HG02678 (cell line): ENCODE measurements around the gene RANBP1.
A peak's percentile ranks its signal among the peaks of the same experiment; 100 is the strongest.

Source experiments
- ATAC-seq: cut with Tn5 transposase; IDR thresholded peaks from one replicate; pipeline ENCODE4 v1.9.1; 2021; ENCODE audit warnings: mild to moderate bottlenecking, moderate library complexity; ENCODE audit not compliant: unreplicated experiment

The RANBP1 gene

DNA sequence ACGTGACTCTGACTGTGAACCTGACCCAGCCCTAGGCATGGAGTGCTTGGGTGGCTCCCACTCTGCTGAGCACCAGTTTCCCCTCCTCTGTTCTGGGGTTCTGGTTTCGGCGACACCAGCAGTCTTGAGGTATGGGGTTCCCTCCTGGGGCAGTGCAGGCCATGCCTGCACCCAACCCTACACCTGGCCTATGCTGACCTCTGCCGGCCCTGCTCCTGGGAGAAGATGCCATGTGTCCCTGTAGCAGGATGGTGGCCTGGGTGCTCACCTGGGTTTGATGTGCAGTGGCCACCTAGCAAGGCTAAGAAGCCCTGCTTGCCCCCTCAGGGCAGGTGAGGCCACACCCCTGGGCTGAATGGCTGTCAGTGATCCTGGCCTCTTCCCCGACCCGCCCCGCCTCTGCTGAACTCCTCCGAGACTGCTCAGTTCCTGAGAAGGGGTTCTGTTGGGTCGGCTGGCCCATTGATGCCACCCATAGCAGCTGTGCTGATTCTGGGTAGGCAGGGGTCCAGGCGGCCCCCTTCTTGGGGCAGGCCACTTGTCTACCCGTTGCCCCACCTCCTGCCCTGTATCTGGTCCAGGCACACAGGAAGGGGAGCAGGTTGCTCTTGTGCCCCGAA, 18.1 kb downstream of the RANBP1 start:
- ATAC-seq, result no peak

DNA sequence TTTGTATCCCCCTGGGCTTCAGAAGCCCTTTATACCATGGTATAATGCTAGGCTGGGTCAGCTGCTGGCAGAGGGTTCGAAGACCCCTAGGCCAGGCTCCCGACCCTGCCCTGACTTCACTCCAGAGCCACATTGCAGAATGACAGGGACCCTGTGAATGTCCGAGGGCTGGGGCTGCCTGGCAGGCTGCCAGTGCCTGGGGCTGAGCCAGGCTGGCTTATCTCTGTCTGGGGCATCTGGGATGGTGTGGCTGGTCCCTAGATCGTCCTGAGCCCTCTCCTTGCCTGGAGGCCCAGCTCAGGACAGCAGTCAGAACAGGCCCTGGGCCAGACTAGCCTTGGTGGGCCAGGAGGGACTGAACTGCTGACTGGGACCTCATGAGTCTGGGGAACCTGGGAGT, 19.4 kb downstream of the RANBP1 start:
- ATAC-seq, result no peak

DNA sequence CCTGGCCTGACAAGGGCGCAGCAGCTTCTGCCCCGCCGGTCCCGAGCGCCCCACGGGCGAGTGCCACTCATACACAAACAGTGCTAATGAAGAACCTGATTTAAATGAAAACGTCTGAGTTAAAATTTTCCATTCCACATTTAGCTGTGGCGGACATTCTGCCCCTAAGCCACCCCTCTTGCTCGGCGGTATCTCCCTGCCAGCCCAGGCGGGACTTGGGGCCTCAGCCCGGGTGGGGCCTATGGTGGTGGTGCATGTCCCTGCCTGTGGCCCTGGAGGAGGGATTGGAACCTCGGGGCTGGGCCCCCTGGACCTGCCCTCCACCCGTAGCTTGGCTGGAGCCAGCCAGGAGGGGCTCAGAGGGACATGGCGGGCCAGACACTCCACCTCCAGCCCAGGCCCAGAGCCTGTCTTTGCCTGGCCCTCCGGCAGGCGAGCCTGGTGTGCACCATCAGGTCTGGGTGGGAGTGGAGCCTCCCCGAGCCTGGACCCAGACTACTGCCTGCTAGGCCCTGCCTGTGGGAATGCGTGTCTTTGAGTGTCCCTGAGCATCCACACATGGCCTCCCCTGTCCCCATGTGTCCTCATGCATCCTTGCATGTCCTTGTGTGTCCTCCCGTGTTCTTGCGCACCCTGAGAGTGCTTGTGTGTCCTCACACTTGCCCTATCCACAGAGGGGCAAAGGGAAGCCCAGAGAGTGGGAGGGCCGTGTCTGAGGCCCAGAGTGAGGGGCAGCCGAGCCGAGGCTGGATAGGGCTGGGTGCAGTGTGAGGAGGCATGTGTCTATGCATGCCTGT, 20.1 kb downstream of the RANBP1 start:
- no peak for ATAC-seq

DNA sequence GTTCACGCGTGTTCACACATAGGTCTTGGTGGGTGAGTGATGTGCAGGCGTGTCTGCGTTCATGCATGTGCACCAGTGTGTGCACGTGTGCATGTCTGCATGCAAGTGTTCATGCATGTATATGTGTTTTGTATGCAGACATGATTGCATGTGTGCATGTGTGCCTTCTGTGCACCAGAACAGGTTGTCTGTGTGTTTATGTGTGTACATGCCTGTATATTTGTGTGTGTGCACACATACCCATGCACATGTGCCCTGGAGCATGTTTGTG, 20.6 kb downstream of the RANBP1 start:
- no peak for ATAC-seq

DNA sequence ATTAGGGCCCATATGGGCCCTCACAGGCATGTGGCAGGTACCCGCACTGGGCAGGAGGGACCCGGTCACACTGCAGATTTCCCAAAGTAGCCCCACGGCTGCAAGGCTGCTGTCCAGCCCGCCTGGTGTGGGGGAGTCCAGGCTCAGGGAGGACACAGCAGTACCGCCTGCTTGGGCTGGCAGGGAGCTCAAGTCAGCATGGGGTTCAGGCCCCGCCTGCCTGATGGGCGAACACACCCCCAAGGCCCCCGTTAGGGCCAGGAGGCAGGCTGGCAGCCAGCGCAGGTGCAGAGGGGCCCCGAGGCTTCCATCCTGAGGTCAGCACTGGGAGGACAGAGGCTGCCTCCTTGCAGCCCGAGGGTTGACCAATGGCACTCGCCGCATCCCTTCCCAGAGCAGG, 21.2 kb downstream of the RANBP1 start:
- ATAC-seq, result no peak

DNA sequence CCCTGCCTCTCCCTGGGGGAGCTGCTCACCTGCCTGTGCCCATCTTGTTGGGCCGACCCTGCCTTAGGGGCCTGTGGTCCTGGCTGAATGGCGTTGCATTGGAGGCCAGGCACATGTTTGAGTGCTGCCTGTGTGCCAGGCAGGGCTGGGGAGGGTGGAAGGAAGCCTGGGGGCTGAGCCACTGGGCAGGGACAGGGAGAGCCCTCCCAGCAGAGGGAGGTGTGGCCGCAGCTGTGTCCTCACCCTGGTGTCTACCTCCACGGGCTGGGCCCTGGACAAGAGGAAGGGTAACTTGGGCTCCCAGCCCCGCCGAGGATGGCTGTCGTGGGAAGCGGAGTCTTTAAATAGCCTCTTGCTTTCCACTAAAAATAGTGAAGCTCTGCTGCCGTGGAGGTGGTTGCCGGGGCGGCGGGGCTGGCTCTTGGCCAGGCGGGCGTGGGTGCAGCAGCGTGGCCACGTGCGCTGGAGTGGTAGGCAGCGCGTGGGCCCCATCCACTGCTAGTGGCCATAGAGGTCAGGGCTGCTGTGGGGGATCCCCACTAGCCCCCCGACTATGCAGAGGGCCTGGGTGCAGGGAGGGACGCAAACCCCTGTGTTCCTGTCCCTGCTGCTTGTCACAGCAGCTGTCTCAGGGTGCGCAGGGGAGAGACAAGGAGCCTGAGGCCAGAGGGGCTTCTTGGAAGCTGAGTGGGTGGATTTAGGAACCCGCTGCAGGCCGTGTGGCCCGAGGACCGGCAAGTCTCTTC, 21.9 kb downstream of the RANBP1 start:
- no peak for ATAC-seq

DNA sequence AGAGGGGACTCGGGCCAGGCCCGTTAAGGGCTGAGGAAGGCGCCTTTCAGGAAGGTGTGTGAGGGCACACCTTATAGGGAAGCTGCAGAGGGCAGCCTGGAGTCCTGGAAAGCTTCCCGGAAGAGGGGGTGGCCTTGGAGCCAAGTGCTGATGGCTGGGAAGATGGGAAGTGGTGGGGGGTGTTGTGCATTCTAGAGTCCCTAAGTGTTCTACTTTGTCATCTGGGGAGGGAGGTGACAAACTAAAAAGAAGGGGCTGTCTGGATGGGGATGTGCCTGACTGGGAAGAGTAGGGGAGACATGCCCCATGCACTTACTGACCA, 22.5 kb downstream of the RANBP1 start:
- no peak for ATAC-seq

DNA sequence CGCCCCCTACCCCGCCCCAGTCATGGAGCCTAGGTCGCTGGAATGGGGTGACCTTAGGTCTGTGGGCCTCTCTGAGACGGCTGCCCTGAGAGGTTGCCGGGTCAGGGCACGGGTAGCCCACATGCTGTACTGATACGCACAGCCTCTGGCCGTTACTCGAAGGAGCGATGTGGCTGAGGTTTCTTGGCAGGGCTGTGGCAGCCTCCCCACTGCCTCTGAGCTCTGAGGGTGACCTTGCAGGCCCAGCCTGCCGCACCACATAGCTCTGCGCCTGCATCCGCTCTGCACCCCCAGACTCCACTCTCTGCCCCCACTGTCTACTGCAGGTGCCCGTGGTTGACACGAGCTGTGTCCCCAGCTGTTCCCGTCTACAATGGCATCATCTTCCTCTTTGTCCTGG, 23.0 kb downstream of the RANBP1 start:
- no peak for ATAC-seq

DNA sequence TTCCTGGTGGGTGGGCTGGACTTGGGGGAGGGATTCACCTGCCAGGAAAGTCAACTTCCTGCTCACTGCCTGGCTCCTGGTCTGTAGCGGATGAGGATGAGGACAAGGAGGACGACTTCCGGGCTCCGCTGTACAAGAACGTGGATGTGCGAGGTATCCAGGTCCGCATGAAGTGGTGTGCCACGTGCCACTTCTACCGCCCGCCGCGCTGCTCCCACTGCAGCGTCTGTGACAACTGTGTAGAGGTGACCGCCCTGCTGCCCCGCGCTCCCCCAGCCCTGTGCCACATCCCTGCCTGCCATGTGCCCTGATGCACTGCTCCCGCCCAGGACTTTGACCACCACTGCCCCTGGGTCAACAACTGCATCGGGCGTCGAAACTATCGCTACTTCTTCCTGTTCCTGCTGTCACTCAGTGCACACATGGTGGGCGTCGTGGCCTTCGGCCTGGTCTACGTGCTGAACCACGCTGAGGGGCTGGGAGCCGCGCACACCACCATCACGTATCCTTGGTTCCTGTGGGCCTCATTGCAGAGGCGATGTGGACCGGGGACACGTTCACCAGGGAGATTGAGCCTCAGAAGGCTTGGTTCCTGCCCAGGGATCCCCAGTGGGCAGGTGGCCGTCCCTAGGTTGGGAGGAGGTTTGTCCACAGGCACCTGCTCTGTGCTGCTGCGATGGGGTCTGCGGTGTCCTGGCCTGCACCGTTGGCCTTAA, 23.6 kb downstream of the RANBP1 start:
- ATAC-seq, result no peak

DNA sequence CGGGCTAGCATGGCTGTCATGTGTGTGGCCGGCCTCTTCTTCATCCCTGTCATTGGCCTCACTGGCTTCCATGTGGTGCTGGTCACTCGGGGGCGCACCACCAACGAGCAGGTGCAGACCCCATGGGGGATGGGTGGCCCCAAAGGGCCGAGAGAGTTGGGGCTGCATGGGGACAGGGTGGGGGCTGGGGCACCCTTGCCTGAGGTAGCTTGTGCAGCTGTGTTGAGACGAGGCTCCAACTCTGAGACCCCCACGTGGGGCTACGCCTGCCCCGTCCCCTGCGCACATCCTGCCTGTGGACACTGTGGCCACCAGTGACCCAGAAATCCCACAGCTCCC, 24.2 kb downstream of the RANBP1 start:
- ATAC-seq, result no peak

DNA sequence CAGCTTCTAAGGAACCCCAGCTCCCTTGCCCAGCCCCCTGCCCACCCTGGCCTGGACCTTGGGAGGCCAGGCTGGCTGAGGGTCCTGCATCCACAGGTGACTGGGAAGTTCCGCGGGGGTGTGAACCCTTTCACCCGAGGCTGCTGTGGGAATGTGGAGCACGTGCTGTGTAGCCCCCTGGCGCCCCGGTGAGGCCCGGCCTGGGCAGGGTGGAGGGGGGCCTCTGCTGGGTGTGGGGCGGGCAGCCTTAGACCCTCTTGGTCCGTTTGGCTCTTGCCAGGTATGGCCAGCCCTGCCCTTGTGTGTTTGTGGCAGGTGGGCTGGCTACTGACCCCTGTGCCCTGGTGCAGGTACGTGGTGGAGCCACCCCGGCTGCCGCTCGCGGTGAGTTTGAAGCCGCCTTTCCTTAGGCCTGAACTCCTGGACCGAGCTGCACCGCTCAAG, 24.6 kb downstream of the RANBP1 start:
- no peak for ATAC-seq

DNA sequence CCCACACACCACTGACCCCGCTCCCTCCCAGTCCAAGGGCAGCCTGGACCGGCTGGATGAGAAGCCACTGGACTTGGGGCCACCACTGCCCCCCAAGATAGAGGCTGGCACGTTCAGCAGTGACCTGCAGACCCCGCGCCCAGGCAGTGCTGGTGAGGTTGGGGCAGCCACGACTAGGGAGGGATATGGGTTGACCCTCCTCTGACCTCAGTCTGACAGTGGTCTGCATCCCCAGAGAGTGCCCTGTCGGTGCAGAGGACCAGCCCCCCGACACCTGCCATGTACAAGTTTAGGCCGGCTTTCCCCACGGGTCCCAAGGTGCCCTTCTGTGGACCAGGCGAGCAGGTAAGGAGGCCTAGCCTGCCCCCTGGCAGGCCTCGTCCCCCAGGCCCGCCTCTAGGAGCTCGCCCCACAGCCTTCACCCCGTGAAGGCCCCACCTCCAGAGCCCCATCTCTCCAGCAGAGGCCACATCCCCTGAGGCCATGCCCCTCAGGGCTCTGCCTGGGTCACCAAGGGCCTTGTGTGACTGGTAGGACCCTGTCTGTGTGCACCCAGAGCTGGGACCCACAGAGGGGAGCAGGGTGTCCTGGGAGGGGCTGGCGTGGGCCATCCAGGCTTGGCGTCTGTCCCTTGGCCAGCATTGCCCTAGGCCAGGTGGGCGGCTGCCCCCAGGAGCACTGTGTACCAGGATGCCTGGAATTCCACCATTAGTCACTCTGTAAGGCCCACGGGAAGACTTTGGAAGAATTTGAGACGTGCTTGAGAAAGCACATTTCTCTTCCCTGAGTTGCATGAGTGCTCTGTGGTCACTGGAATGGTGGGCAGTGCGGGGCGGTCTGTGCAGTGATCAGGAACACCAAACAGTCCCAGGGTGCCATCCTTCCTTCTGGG, 25.5 kb downstream of the RANBP1 start:
- no peak for ATAC-seq

DNA sequence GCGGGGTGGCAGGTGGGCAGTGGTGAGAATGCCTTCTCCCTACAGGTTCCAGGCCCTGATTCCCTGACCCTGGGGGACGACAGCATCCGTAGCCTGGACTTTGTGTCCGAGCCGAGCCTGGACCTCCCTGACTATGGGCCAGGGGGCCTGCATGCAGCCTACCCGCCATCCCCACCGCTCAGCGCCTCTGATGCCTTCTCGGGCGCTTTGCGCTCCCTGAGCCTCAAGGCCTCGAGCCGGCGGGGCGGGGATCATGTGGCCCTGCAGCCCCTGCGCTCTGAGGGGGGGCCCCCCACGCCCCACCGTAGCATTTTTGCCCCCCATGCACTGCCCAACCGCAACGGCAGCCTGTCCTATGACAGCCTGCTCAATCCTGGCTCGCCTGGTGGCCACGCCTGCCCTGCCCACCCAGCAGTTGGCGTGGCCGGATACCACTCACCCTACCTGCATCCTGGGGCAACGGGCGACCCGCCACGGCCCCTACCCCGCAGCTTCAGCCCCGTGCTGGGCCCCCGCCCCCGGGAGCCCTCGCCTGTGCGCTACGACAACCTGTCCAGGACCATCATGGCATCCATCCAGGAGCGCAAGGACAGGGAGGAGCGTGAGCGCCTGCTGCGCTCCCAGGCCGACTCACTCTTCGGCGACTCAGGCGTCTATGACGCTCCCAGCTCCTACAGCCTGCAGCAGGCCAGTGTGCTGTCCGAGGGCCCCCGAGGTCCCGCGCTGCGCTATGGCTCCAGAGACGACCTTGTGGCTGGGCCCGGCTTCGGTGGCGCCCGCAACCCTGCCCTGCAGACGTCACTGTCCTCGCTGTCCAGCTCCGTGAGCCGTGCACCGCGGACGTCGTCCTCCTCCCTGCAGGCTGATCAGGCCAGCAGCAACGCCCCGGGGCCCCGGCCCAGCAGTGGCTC, 27.1 kb downstream of the RANBP1 start:
- no peak for ATAC-seq

DNA sequence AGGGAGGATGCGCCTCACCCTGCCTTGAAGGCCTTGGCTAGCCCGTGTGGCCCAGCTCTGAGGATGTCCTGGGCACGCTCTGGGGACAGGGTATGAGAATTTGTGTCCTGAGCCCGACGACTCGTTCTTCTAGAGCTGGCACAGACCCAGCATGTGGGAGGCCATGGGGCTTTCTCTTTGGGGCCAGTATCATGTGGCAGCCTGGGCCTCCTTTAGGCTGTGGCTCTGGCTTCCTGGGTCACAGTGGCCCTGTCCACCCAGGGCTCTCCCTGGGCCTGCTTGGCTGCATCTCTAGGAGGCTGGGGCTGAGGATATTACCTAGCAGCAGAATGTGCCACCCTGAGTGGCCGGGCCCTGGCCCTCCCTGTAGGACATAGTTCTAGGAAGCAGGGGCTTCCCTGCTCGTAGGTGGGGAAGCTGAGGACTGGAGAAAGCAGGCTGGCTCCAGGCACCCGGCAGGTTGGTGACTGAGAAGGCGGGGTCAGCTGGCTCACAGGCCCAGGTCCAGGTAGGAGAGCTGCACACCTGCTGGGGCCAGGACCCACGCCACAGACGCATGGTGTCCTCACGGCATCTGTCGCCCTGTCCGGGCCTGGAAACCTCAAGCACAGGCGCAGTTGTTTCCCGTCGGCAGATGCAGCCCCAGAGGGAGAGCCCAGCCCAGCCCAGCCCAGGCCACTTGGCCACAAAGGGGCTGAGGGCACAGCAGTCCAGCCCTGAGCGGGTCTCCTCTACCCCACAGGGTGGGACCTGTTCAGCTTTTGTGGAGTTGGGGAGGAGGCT, 28.2 kb downstream of the RANBP1 start:
- no peak for ATAC-seq

DNA sequence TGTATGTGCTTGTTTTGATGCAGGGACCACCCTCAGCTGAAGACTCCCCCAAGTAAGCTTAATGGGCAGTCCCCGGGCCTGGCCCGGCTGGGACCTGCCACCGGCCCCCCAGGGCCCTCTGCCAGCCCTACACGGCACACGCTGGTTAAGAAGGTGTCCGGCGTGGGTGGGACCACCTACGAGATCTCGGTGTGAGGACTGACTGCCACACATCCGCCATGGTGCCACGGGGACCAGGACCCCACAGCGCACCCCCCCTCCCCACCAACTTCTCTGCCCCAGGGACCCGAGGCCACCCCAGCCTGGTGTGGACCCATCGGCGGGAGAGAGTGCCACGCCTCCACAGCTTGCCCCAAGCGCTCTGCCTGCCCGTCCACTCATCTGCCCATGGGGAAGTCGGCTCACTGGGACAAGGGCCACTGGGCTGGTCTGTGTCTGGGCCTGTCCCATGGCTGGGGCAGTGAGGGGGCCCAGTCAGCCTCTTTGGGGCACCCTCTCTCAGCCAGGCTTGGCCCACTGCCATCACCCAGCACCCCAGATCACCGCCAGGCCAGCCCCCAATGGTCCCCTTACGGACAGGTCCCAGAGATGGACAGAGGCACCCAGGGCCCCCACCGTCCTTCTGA, 29.4 kb downstream of the RANBP1 start:
- no peak for ATAC-seq

DNA sequence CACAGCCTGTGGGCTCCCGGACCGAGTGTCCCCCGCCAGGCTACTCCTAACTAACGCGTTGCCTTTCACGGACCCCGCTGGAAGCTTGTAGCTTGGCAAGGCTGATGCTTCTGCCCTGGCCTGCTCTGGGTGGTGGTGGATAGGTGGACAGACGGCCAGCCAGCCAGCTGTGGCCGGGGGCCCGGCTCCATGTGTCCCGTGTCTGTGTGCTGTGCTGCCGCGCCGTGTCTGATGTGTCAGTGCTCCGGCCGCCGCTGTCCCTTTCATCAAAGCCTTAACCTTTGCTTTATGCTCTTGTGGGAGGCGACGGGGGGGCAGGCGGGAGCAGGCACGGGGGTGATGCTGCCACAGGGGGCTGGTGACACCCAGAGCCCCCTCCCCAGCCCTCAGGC, 29.9 kb downstream of the RANBP1 start:
- no peak for ATAC-seq

DNA sequence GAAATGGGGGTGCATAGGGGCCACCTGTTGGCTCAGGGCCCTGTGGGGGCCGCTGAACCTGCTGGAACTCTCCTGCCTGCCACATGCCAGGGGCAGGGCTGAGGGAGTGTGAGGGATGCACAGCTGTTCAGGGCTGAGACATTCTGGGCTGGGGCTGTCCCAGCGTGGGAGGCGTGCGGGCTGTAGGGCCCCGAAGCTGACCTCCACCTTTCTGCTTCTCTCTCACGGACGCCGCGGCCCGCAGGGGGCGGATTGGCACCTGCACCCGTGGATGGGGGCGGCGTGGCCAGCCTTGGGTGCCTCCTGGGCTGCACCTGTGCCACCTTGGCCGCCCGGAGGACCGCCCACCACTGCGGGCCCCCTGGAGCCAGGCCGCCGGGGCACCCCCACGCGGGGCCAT, 30.9 kb downstream of the RANBP1 start:
- peak; percentile 61 for ATAC-seq

DNA sequence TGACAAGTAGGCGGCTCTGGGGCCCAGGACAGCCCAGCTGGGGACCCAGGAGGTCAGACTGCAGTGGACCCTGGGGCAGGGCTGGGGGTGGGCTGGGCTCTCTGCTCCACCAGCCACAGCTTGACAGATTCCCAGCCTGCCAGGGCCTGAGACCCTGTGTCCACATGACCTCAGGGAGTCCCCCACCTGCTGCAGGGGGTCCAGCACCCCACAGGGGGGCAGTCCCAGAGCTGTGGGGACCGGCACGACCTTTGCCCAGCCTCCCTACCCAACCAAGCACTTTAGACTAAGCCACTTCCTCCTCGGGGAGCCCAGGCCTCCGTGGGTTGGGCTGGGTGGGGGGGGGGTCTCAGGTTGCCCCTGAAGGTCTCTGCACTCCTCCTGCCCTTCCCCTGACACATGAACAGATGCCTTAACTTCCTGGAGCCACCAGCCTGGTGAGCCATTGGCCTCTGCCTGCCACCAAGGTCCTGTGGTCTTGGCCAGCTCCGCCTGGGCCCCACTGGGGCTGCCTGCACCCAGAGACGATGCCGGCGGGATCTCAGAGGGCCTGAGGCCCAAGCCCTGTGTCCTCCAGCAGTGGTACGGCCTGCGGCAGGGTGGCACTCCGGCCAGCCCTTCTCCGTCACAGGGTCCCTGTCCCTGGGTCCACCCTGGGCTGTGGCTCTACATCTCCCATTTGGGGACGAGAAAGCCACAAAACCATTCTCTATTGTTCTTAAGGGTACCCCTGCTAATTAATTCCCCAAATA, 31.5 kb downstream of the RANBP1 start:
- ATAC-seq, result peak; percentile 12
